IPS-18c (cell line): ENCODE data around the gene RREB1.
"Not testable (repeated sequence)": the region's sequence is repeated elsewhere in the genome, so short reads cannot be mapped to it uniquely, and the experiment has no call there.

Experiments used
- H3K4me3 ChIP-seq: 2 replicates; pipeline ENCODE4 v1.7.0; 2013; ENCODE audit warnings: low read depth, mild to moderate bottlenecking, low read length, moderate library complexity; ENCODE audit not compliant: insufficient read depth
- H3K9me3 ChIP-seq: one replicate; pipeline ENCODE4 v1.6.1; 2013; ENCODE audit warnings: mild to moderate bottlenecking, low read length, moderate library complexity; ENCODE audit not compliant: control insufficient read depth, insufficient read depth

Gene RREB1

GRCh38 chr6:7264686-7265384, 157.1 kb downstream of the RREB1 start:
- H3K9me3 ChIP-seq, result no peaks in the 10 kb centered on the region
- no peak overlapping the region for H3K4me3 ChIP-seq

GRCh38 chr6:7265385-7265726, 157.6 kb downstream of the RREB1 start:
- not testable (repeated sequence) for H3K4me3 ChIP-seq, H3K9me3 ChIP-seq

GRCh38 chr6:7267071-7267465, 159.3 kb downstream of the RREB1 start:
- H3K4me3 ChIP-seq, result no peak overlapping the region

GRCh38 chr6:7267466-7268091, 159.8 kb downstream of the RREB1 start:
- no peak overlapping the region for H3K4me3 ChIP-seq

More at GRCh38 chr6:7267071-7267465, 159.3 kb downstream of the RREB1 start:
- H3K9me3 ChIP-seq, result peaks cover 2% of the 10 kb centered on the region

GRCh38 chr6:7268362-7268761, 160.6 kb downstream of the RREB1 start:
- H3K9me3 ChIP-seq, result peaks cover 2% of the 10 kb centered on the region
- no peak overlapping the region for H3K4me3 ChIP-seq

More at GRCh38 chr6:7267466-7268091, 159.8 kb downstream of the RREB1 start:
- peaks cover 2% of the 10 kb centered on the region for H3K9me3 ChIP-seq

GRCh38 chr6:7268816-7269555, 161.2 kb downstream of the RREB1 start:
- Histone ChIP-seq H3K9me3 (peaks cover 2% of the 10 kb centered on the region), H3K4me3 (no peak overlapping the region)

GRCh38 chr6:7269816-7270215, 162.1 kb downstream of the RREB1 start:
- Histone ChIP-seq H3K9me3 (peaks cover 2% of the 10 kb centered on the region), H3K4me3 (no peak overlapping the region)

GRCh38 chr6:7270320-7271204, 162.8 kb downstream of the RREB1 start:
- H3K4me3 ChIP-seq, result no peak overlapping the region
- H3K9me3 ChIP-seq, result peaks cover 2% of the 10 kb centered on the region

GRCh38 chr6:7271205-7271534, 163.4 kb downstream of the RREB1 start:
- H3K4me3 ChIP-seq, result no peak overlapping the region
- H3K9me3 ChIP-seq, result peaks cover 2% of the 10 kb centered on the region

GRCh38 chr6:7273709-7274108, 165.9 kb downstream of the RREB1 start:
- Histone ChIP-seq H3K4me3 (no peak overlapping the region), H3K9me3 (peaks cover 2% of the 10 kb centered on the region)

- H3K4me3 ChIP-seq, H3K9me3 ChIP-seq: not testable (repeated sequence)
These were observed 166.8 kb downstream of the RREB1 start for GRCh38 chr6:7274525-7274924.

- Histone ChIP-seq H3K9me3 (no peaks in the 10 kb centered on the region), H3K4me3 (no peak overlapping the region)
These were observed 168.4 kb downstream of the RREB1 start for GRCh38 chr6:7276199-7276524.

- Histone ChIP-seq H3K4me3 (no peak overlapping the region), H3K9me3 (no peaks in the 10 kb centered on the region)
These were observed 174.5 kb downstream of the RREB1 start for GRCh38 chr6:7282097-7282906.

- H3K4me3 ChIP-seq, result no peak overlapping the region
- H3K9me3 ChIP-seq, result no peaks in the 10 kb centered on the region
These were observed 175.9 kb downstream of the RREB1 start for GRCh38 chr6:7283676-7284075.

GRCh38 chr6:7285416-7285815, 177.7 kb downstream of the RREB1 start:
- Histone ChIP-seq H3K4me3 (no peak overlapping the region), H3K9me3 (no peaks in the 10 kb centered on the region)

- H3K9me3 ChIP-seq, result no peaks in the 10 kb centered on the region
- no peak overlapping the region for H3K4me3 ChIP-seq
These were observed 182.3 kb downstream of the RREB1 start for GRCh38 chr6:7290079-7290478.
